AG04449 (cell line): ENCODE data around the gene PCDH18.
"Not testable (repeated sequence)": the region's sequence is repeated elsewhere in the genome, so short reads cannot be mapped to it uniquely, and the experiment has no call there.

Experiments used
- CTCF ChIA-PET: fragments of 350-600 bp; formaldehyde crosslinking; extraction: SDS; loops from one replicate; lab custom pipeline; 2021; ENCODE audit warnings: antibody characterized with exemption; lab: Yijun Ruan, JAX
- POLR2A ChIA-PET: fragments of 400-600, 350-600 bp; formaldehyde crosslinking; extraction: SDS; loops from one replicate; lab custom pipeline; 2020; ENCODE audit warnings: antibody characterized with exemption, inconsistent platforms; lab: Yijun Ruan, JAX
- DNase-seq: peaks from one replicate; pipeline ENCODE4 v3.0.0-alpha.2; 2010; ENCODE audit warnings: low read depth, low spot score
- H3K4me3 ChIP-seq: 2 replicates; pipeline ENCODE4 v1.5.1; 2011; ENCODE audit warnings: low read depth, mild to moderate bottlenecking, control low read depth, low read length
- TF ChIP-seq, protein P1 (sequence below): IDR thresholded peaks from one replicate; pipeline ENCODE4 v1.5.1; 2011; ENCODE audit warnings: mild to moderate bottlenecking, moderate library complexity, low read length, control low read depth, inconsistent platforms; ENCODE audit not compliant: insufficient read depth; ENCODE audit errors: missing control alignments

Gene PCDH18

DNA sequence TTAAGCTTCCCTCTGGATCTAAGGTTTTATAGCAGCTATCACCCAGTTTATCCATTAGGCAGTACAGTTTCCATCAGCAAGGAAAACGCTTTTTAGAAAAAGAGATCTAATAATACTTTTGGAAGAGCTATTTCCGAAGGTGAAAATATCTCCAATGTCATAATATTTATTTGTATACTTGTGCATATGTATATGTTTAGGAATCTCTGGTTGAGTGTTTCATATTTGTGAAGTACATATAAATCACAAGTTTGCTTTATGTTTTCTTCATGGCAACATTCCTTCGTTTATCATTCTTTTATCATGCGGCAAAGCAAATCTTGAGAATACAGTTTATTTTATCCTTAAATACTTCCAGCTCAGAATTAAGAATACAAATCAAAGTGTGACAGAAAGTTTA, 6.2 kb upstream of the PCDH18 start:
- POLR2A ChIA-PET: no interaction called here

DNA sequence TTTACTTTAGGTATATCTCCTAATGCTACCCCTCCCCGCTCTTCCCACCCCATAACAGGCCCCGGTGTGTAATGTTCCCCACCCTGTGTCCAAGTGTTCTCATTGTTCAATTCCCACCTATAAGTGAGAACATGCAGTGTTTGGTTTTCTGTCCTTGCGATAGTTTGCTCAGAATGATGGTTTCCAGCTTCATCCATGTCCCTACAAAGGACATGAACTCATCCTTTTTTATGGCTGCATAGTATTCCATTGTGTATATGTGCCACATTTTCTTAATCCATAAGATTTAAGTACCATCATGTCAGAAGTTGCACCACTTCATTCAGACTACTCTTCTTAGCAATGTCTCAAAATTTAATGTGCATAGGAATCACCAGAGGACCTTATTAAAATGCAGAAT, 5.5 kb upstream of the PCDH18 start:
- CTCF ChIA-PET: interaction anchor here (1.2 kb wide), 1 partner anchor 413 kb away, joined by 3 read pairs; no protein-coding TSS in a partner anchor
- DNase-seq, POLR2A ChIA-PET, H3K4me3 ChIP-seq: not testable (repeated sequence)

More for the DNA sequence above, 6.2 kb upstream of the PCDH18 start:
- TF ChIP-seq, protein P1, sequence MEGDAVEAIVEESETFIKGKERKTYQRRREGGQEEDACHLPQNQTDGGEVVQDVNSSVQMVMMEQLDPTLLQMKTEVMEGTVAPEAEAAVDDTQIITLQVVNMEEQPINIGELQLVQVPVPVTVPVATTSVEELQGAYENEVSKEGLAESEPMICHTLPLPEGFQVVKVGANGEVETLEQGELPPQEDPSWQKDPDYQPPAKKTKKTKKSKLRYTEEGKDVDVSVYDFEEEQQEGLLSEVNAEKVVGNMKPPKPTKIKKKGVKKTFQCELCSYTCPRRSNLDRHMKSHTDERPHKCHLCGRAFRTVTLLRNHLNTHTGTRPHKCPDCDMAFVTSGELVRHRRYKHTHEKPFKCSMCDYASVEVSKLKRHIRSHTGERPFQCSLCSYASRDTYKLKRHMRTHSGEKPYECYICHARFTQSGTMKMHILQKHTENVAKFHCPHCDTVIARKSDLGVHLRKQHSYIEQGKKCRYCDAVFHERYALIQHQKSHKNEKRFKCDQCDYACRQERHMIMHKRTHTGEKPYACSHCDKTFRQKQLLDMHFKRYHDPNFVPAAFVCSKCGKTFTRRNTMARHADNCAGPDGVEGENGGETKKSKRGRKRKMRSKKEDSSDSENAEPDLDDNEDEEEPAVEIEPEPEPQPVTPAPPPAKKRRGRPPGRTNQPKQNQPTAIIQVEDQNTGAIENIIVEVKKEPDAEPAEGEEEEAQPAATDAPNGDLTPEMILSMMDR: no peak
- CTCF ChIA-PET: interaction anchor here (1.2 kb wide), 1 partner anchor 413 kb away, joined by 3 read pairs; no protein-coding TSS in a partner anchor
- H3K4me3 ChIP-seq: no peak overlapping the region
- DNase-seq: no peak

DNA sequence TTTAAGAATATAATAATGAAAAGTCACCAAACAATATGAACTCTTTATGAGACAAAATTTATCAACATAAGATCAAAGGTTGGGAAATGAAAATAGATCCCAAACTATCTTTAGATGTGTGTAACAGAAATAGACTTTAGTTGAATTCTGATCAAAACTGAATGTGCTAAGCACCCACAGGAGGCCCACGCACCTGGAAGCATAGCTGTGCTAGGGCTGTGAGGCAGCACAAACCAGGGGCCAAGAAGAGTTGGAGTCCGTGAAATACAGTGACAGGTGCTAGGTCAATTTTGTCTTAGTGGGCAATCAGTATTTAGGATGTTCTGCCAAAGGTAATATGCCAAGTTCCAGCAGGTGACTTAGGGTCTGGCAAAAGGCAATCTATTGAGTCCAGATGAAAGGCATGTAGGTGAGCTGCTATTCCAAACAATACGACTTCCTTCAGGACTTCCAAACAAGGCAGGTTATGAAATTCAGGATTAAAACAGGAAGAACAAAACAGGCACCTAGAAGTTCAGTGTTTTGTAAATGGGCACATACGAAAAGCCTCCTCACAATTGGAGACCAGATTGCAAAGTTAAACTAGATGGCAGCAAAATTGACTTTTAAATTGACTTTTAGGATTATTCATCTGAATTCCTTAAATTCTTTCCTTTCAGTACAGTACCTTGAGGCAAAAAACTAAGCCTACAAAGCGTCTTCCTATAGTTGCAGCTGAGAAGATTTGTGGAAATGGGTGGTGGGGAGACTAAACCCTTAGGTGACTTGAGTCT, 4.7 kb upstream of the PCDH18 start:
- H3K4me3 ChIP-seq: no peak overlapping the region
- ChIA-PET CTCF (interaction anchor here (0.6 kb wide), 1 partner anchor 254 kb away, joined by 3 read pairs; no protein-coding TSS in a partner anchor), POLR2A (no interaction called here)
- DNase-seq: no peak
- TF ChIP-seq, protein P1: no peak

DNA sequence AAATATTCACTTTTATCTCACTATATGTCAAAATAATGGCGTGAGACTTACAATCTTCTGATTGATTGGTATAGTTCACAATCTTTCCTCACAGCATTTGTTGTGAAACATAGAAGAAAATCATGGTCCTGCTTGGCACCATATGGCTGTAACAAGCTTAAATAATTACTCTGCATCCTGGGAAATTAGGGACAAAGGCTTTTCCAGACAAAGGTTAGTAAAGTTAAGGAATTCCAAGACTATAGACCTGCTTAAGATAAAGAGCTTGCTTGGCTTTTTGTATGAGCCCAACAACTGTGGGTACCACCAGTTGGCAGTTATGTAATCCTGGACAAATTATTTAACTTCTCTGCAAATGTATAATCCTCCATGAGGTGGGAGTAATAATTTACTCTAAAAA, 3.4 kb upstream of the PCDH18 start:
- CTCF ChIA-PET: interaction anchor here (1.5 to 2.7 kb wide), 2 partner anchors 10 to 412 kb away, joined by 4 to 12 read pairs; no protein-coding TSS in a partner anchor
- POLR2A ChIA-PET: no interaction called here

DNA sequence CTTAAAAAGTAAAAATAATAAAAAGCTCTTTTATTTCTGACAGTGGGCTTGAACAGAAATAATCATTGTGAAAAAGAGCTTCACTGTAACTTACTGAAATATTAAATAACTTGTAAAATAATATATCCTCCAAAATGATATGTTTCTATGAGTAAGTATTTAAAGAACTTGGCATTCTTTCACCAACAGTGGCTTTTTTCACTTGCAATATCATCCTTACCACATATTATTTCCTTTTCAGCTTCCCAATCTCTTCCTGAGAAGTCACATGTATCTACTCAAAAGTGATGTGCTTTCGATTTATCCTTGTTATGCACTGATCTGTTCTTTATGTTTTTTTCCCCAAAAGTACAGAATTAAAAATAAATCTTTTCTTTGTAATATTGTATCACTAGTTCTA, 2.2 kb upstream of the PCDH18 start:
- ChIA-PET POLR2A (no interaction called here), CTCF (interaction anchor here (1.1 to 2.7 kb wide), 2 partner anchors 10 to 410 kb away, joined by 3 to 12 read pairs; no protein-coding TSS in a partner anchor)
- TF ChIP-seq, protein P1: no peak
- DNase-seq: no peak
- no peak overlapping the region for H3K4me3 ChIP-seq

More for the DNA sequence above, 3.4 kb upstream of the PCDH18 start:
- TF ChIP-seq, protein P1: no peak
- H3K4me3 ChIP-seq: no peak overlapping the region
- no peak for DNase-seq

- H3K4me3 ChIP-seq: peak overlapping the region; percentile 24
- CTCF ChIA-PET: interaction anchor here (2.7 kb wide), 1 partner anchor 410 kb away, joined by 12 read pairs; no protein-coding TSS in a partner anchor
- DNase-seq: no peak
- POLR2A ChIA-PET: interaction anchor here (2.2 kb wide), 1 partner anchor 12 kb away, joined by 7 read pairs; no protein-coding TSS in a partner anchor
- TF ChIP-seq, protein P1: no peak
Observed at GRCh38 chr4:137533855-137534254, 1.6 kb upstream of the PCDH18 start.
